HG03571 (cell line): ENCODE results near the gene TCF4.

ENCODE experiments used
- ATAC-seq: cut with Tn5 transposase; IDR thresholded peaks from one replicate; pipeline ENCODE4 v1.9.1; 2021; ENCODE audit not compliant: unreplicated experiment

The TCF4 gene

GRCh38 chr18:55446996-55447671 lies 140.9 kb downstream of the TCF4 start:
- ATAC-seq = no peak

- ATAC-seq = no peak
These were observed 143.5 kb downstream of the TCF4 start for GRCh38 chr18:55444536-55444935.

GRCh38 chr18:55443776-55444175 lies 144.2 kb downstream of the TCF4 start:
- no peak for ATAC-seq

DNA sequence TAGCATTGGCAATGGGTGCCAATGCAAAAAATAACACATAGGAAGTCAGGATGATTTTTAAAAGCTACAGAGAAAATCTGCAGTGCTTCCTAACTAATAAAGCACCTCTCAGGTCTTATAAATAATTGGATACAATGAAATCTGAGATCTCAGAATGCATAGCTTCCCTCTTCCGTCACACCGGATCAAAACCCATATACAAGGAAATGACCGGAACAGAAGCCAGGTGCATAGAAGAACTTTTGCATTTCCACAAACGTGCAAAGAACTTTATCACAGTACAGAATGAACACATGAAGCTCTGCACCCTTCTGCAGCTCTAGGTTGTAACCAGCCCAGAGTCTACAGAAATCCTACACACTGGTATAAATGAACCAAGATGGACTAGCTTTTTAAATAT lies 145.4 kb downstream of the TCF4 start:
- no peak for ATAC-seq

- ATAC-seq = no peak
These were observed 147.0 kb downstream of the TCF4 start for GRCh38 chr18:55440988-55441387.

- no peak for ATAC-seq
These were observed 148.9 kb downstream of the TCF4 start for GRCh38 chr18:55439056-55439455.

DNA sequence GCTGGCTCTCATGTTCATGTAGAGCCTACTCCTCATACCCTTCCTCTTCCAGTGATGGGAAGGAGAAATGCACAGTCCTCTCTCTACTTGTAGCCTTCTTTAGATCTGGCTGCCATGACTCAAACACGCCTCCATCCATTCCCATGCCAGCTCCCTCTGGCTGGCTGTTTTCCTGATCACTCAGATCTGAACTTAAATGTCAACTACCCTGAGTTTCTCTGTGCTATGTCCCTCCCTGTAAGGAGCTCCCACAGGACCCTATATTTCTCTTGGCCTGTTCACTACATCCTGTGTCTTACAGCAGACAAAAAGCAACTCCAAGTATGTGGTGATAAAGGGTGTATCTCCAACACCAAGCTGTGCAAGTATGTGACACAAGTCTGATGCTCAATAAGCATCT lies 152.4 kb downstream of the TCF4 start:
- ATAC-seq = no peak

DNA sequence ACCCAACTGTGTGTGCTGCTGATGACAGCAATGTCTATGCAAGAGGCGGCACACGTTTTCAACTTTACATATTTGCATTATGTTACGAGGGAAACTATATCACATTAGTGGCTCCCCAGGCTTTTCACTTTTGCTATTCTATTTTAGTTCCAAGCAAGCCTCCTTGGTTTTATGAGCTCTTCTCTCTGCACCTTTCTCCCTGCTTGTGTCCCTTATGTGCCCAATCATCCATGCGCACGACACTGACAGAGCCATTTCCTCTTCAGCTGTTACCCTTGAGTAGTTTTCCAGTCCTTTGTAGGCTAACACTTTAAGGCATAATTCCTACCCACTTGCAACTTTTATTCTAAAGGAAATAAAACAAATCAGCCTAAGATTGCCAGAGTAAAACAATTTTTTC lies 154.3 kb downstream of the TCF4 start:
- ATAC-seq = no peak

- ATAC-seq = no peak
These were observed 154.9 kb downstream of the TCF4 start for GRCh38 chr18:55433140-55433539.

- ATAC-seq = no peak
These were observed 155.5 kb downstream of the TCF4 start for GRCh38 chr18:55432307-55433040.

DNA sequence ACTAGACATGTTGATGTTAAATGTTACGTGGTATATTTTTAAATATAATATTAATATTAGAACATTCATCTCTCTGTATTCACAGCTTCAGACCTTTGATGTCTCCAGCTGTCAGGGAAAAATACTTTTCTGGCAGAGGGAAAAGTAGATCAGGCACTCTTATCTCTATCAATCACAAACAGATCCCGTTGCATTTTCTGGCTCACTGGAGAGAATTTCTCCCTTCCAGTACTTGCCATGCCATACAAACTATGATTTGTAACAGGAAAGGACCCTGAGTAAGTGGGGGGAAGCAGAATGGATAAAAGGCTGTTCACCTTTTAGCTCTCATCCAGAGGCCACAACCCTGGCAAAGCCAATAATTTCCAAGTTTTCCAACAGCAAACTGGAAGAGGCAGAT lies 158.0 kb downstream of the TCF4 start:
- ATAC-seq = no peak

DNA sequence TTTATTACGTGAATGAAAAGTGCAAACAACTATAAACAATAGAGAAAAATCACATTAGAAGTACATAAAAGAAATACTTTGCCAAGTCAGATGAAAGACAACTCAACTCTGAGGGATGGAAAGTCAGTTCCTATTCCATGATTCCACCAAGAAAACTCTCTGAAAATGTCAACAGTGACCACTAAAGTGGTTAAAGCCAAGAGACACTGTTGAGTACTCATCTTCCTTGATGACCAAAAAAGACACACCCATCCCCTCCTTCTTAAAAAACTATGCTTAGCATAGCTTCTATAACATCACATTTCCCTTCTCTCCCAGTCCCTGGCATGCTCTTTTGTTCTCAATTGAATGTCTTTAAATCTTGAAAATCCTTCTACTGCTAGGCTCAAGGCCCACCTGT lies 160.0 kb downstream of the TCF4 start:
- no peak for ATAC-seq

DNA sequence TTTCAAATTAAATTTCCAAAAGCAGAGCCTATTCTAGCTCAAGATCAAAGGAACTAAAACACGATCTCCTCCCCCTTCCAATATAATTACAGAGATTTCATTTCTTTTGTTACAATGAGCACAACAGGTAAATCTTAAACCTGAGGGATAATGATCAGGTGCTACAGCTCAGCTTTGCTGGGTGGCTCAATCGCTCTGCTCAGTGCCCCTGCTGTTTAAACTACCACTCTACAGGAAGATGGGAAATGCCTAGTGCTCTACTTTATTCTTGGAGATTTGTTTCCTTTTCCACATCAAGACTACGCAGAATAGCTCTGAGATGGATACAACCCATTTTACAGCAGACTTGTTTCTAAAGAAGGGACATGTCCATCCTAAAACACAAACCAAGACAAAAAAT lies 162.3 kb downstream of the TCF4 start:
- ATAC-seq = no peak

- no peak for ATAC-seq
These were observed 165.4 kb downstream of the TCF4 start for GRCh38 chr18:55422456-55423180.

GRCh38 chr18:55421615-55422419 lies 166.2 kb downstream of the TCF4 start:
- no peak for ATAC-seq

DNA sequence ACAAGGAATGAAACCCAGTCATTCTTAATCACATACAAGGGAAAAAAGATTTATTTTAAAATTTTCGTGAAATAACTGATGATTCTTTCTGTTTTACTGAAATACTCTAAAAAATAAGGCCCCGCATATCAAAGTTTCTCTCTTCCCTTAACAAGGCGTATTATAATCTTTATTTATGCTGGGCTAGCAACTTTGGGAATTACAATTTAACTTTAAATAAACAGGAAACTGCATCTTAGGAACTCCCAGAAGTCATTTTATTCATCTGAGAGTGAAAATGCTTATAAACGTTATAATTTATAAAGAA lies 166.7 kb downstream of the TCF4 start:
- ATAC-seq = no peak

DNA sequence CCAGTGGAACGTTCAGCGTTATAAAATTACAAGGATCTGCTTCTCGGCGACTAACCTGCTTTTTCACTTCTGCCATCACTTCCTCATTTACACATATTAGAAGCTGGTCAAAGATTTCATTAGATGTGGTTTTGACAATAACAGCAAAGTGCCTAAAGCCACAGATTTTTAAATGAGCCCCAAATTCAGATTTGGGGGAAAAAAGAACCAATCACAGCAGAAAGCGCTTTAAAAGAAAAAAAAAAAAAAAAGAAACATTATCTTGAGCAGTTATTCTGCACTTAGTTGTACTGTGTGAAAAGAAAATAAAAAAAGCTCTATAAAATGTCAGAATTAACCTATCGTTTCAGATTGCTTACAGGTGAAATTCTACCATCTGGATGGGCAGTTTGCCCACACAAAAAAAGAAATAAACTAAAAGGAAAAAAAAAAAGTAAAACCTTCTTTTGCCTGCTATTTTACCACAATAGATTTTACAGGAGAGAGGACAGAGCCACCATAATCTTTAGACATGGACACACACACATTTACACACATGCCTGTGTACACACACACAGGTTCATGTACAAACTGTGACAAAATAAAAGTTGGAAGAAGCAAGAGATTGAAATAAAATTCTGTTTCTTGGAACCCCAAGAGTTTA lies 167.2 kb downstream of the TCF4 start:
- peak; percentile 75 for ATAC-seq

DNA sequence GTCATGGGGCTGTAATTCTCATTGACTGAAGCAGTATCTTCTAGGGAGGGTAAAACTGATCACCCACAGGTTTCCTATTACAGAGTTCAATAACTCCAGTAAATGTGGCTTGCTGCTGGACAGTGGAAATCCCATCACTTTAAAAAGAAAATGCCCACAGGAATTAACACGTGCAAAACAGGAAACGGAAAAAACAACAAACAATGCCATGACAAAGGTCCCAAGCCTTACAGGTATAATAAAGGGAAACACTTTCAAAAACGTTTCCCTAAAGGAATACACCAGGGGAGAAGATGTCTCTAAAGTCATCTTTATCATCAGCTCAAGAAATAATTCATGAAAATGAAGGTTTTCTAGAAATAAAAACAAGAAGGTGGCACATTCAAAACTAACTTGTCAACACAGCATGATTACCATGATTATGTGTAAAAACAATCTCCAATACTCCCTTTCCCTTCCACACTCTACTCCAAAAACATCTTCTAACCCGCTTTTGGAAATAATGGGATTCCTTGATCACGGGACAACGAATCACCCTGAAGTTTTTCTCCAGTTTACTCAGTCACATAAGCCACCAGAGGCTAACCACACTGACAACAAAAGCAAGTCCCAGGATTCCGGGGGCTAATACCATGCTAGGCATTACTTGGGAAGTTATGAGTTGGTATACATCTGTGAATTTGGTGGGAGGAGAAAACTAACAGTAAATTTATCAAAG lies 167.9 kb downstream of the TCF4 start:
- peak; percentile 13 for ATAC-seq

- ATAC-seq = no peak
These were observed 168.7 kb downstream of the TCF4 start for GRCh38 chr18:55419132-55419946.
